ENCODE results near the gene CCDC77.
A peak's percentile ranks its signal among the peaks of the same experiment; 100 is the strongest.

The CCDC77 gene

GRCh38 chr12:401235-402028, at the start of gene CCDC77:
CCDC77 (plus strand) TSS chr12:401644; CDS start chr12:409384, 7,740 bp downstream.
- TF ChIP-seq ZBTB7A (IDR thresholded peaks at IDR 0.05; ENCODE audit: low read depth) (no peak), TEAD4 (IDR thresholded peaks at IDR 0.05) (peak; percentile 35; the same call in 1 of the 2 replicates), MAX (IDR thresholded peaks at IDR 0.05) (peak; percentile 67), REST (IDR thresholded peaks at IDR 0.05; ENCODE audit: low read depth) (no peak), TAF1 (IDR thresholded peaks at IDR 0.05; ENCODE audit: low read depth) (peak; percentile 65), FOXM1 (IDR thresholded peaks at IDR 0.05; ENCODE audit: borderline replicate concordance, low read depth) (peak; percentile 76; the same call in 1 of the 2 replicates), EP300 (IDR thresholded peaks at IDR 0.05; ENCODE audit: borderline replicate concordance) (no peak), EGR1 (IDR thresholded peaks at IDR 0.05) (no peak), TCF12 (IDR thresholded peaks at IDR 0.05; ENCODE audit: low read depth) (peak; percentile 58), CREB1 (IDR thresholded peaks at IDR 0.05; ENCODE audit: low read depth) (peak; percentile 55), CEBPB (IDR thresholded peaks at IDR 0.05) (0 out of 2 replicates have a peak, but pooled peaks have one; percentile 33), USF1 (IDR thresholded peaks at IDR 0.05) (no peak), YY1 (IDR thresholded peaks at IDR 0.05; ENCODE audit: low read depth) (peak; percentile 55; the same call in 1 of the 2 replicates)

GRCh38 chr12:356276-356988, 45.0 kb upstream of the CCDC77 start:
- TF ChIP-seq CEBPB (IDR thresholded peaks at IDR 0.05) (no peak), NFIC (IDR thresholded peaks at IDR 0.05) (no peak), EP300 (IDR thresholded peaks at IDR 0.05; ENCODE audit: borderline replicate concordance) (no peak), ZBTB7A (IDR thresholded peaks at IDR 0.05; ENCODE audit: low read depth) (no peak), MAX (IDR thresholded peaks at IDR 0.05) (no peak), REST (IDR thresholded peaks at IDR 0.05; ENCODE audit: low read depth) (no peak), RAD21 (IDR thresholded peaks at IDR 0.05; ENCODE audit: low read depth) (no peak), CREB1 (IDR thresholded peaks at IDR 0.05; ENCODE audit: low read depth) (no peak), TCF12 (IDR thresholded peaks at IDR 0.05; ENCODE audit: low read depth) (no peak), TAF1 (IDR thresholded peaks at IDR 0.05; ENCODE audit: low read depth) (no peak), YY1 (IDR thresholded peaks at IDR 0.05; ENCODE audit: low read depth) (no peak), EGR1 (IDR thresholded peaks at IDR 0.05) (no peak), USF1 (IDR thresholded peaks at IDR 0.05) (no peak), FOXM1 (IDR thresholded peaks at IDR 0.05; ENCODE audit: borderline replicate concordance, low read depth) (no peak), TEAD4 (IDR thresholded peaks at IDR 0.05) (no peak)

GRCh38 chr12:359091-359490, 42.4 kb upstream of the CCDC77 start:
- no peak for TF ChIP-seq TAF1 (IDR thresholded peaks at IDR 0.05; ENCODE audit: low read depth)
- no peak for TF ChIP-seq EP300 (IDR thresholded peaks at IDR 0.05; ENCODE audit: borderline replicate concordance)
- TF ChIP-seq FOXM1 (IDR thresholded peaks at IDR 0.05; ENCODE audit: borderline replicate concordance, low read depth), result no peak
- TF ChIP-seq YY1 (IDR thresholded peaks at IDR 0.05; ENCODE audit: low read depth), result no peak
- TF ChIP-seq MAX (IDR thresholded peaks at IDR 0.05), result no peak
- TF ChIP-seq ZBTB7A (IDR thresholded peaks at IDR 0.05; ENCODE audit: low read depth), result no peak
- no peak for TF ChIP-seq CEBPB (IDR thresholded peaks at IDR 0.05)
- no peak for TF ChIP-seq NFIC (IDR thresholded peaks at IDR 0.05)
- no peak for TF ChIP-seq REST (IDR thresholded peaks at IDR 0.05; ENCODE audit: low read depth)
- no peak for TF ChIP-seq TCF12 (IDR thresholded peaks at IDR 0.05; ENCODE audit: low read depth)
- TF ChIP-seq TEAD4 (IDR thresholded peaks at IDR 0.05), result no peak
- no peak for TF ChIP-seq CREB1 (IDR thresholded peaks at IDR 0.05; ENCODE audit: low read depth)
- no peak for TF ChIP-seq USF1 (IDR thresholded peaks at IDR 0.05)
- no peak for TF ChIP-seq RAD21 (IDR thresholded peaks at IDR 0.05; ENCODE audit: low read depth)
- TF ChIP-seq EGR1 (IDR thresholded peaks at IDR 0.05), result no peak
